ENCODE results near the gene TFR2. TPM values are rescaled to one million over a fixed set of nuclear protein-coding genes. Genes with fewer than 3 reads are reported as not detected.

Gene TFR2
- total and polyA plus RNA-seq, 2 donors (not counting 3 experiments of a cell fraction or from before 2014, with no cell fraction given) = 0.37 to 0.60 TPM

GRCh38 chr7:100571829-100572116, 69.6 kb downstream of the TFR2 start:
- TF ChIP-seq FOS (IDR thresholded peaks at IDR 0.05; ENCODE audit: borderline replicate concordance, insufficient read depth, low read length) = no peak
- TF ChIP-seq MAX (IDR thresholded peaks at IDR 0.05; ENCODE audit: insufficient read depth, insufficient read length) = no peak
- no peak for TF ChIP-seq GATA2 (IDR thresholded peaks at IDR 0.05; ENCODE audit: insufficient read depth, insufficient read length, low read depth, low read length)
- no peak for TF ChIP-seq POLR2AphosphoS5 (IDR thresholded peaks at IDR 0.05; ENCODE audit: insufficient read depth, low read depth, low read length)
- no peak for TF ChIP-seq MYC (IDR thresholded peaks at IDR 0.05; ENCODE audit: low read depth, low read length)
- no peak for TF ChIP-seq POLR2A (IDR thresholded peaks at IDR 0.05; ENCODE audit: low read depth, low read length)
- TF ChIP-seq EZH2 (IDR thresholded peaks at IDR 0.05; ENCODE audit: borderline replicate concordance, low read depth, low read length, severe bottlenecking) = no peak
- no peak for TF ChIP-seq CTCF (IDR thresholded peaks at IDR 0.05; ENCODE audit: extremely low read depth in 1 of 2, insufficient read depth in 1 of 2, low read depth in 1 of 2, low read length in 2 of 2)
- TF ChIP-seq JUN (IDR thresholded peaks at IDR 0.05; ENCODE audit: borderline replicate concordance, insufficient read depth, insufficient read length, low read depth) = no peak
- no peaks in the 10 kb centered on the region for H3K79me2 ChIP-seq (ENCODE audit: control insufficient read depth, insufficient read depth, low read length)
- peaks cover 11% of the 10 kb centered on the region for H3K4me1 ChIP-seq (ENCODE audit: control insufficient read depth, extremely low read depth, insufficient read depth, low read length)
- no peak overlapping the region for H2AFZ ChIP-seq (ENCODE audit: low read depth, low read length)
- intact Hi-C loops (cut with micrococcal nuclease) (no loop called here), dilution Hi-C loops (cut with MboI; ENCODE audit: extremely low pct_ligation_motif_present, low sequenced_read_pairs) (no loop called here)
- no peaks in the 10 kb centered on the region for H3K27me3 ChIP-seq (ENCODE audit: control insufficient read depth in 2 of 2, insufficient read depth in 2 of 2, low read length in 2 of 2)
- H3K4me2 ChIP-seq (ENCODE audit: insufficient read depth, low read length) = no peak overlapping the region
- no peak overlapping the region for H3K4me3 ChIP-seq (replicated peaks in 1 of 3; ENCODE audit: insufficient read depth in 1 of 3, low read depth in 1 of 3, low read length in 3 of 3)
- CTCF ChIA-PET = interaction anchor here (0.7 to 1.9 kb wide), 4 partner anchors 9 to 17 kb away, joined by 3 to 10 read pairs (median 6); no protein-coding TSS in a partner anchor
- H3K27ac ChIP-seq (ENCODE audit: insufficient read depth, low read depth, low read length) = no peak overlapping the region
- FAIRE-seq (no peak), DNase-seq (ENCODE audit: low read depth, low spot score) (no peak)
- POLR2A ChIA-PET = interaction anchor here (0.6 to 1.8 kb wide), 3 partner anchors 13 to 82 kb away, joined by 4 to 13 read pairs (median 5); partner anchors contain the start of genes FBXO24 and LRCH4
- H3K9ac ChIP-seq (replicated peaks; ENCODE audit: extremely low read depth, insufficient read depth, low read length) = no peak overlapping the region
- no peaks in the 10 kb centered on the region for H4K20me1 ChIP-seq (replicated peaks; ENCODE audit: control insufficient read depth, extremely low read depth, insufficient read depth, low read length)
- no TSS peak for BruUV-seq (replicated peaks)
- peaks cover 0 to 17% of the 10 kb centered on the region in 2 experiments for H3K36me3 ChIP-seq (ENCODE audit: control insufficient read depth in 2 of 2, extremely low read depth in 1 of 2, insufficient read depth in 2 of 2, low read length in 2 of 2)
- no peaks in the 10 kb centered on the region for H3K9me3 ChIP-seq (replicated peaks; ENCODE audit: control insufficient read depth, insufficient read depth, low read length)
- H3K9me1 ChIP-seq (replicated peaks; ENCODE audit: control insufficient read depth, extremely low read depth, insufficient read depth, low read length) = no peaks in the 10 kb centered on the region
